MM.1S (cell line): Measurements from ENCODE around the gene FUT8.

Experiments
- DNase-seq: peaks from one replicate; pipeline ENCODE4 v3.0.0-alpha.2; 2015
- H2AFZ ChIP-seq: fragments of 300-600 bp; sonication (generic); 2 replicates; pipeline ENCODE4 v1.6.0; 2016; ENCODE audit warnings: antibody characterized with exemption, low read length
- H3F3A ChIP-seq: fragments of 300-600 bp; sonication (generic); 2 replicates; pipeline ENCODE4 v1.6.1; 2016; ENCODE audit warnings: mild to moderate bottlenecking, antibody characterized with exemption, low read length, moderate library complexity, mixed read lengths; ENCODE audit not compliant: insufficient read depth
- H3K27ac ChIP-seq: fragments of 300-600 bp; sonication (generic); 2 replicates; pipeline ENCODE4 v1.5.1; 2016; ENCODE audit warnings: mild to moderate bottlenecking, low read length
- H3K27me3 ChIP-seq: fragments of 300-600 bp; sonication (generic); replicated peaks from 2 replicates; pipeline ENCODE4 v1.6.0; 2016; ENCODE audit warnings: low read length; ENCODE audit not compliant: insufficient read depth
- H3K36me3 ChIP-seq: fragments of 300-600 bp; sonication (generic); replicated peaks from 2 replicates; pipeline ENCODE4 v1.6.1; 2016; ENCODE audit warnings: mild to moderate bottlenecking, low read length, mixed read lengths; ENCODE audit not compliant: insufficient read depth
- H3K4me1 ChIP-seq: fragments of 300-600 bp; sonication (generic); 2 replicates; pipeline ENCODE4 v1.6.1; 2016; ENCODE audit warnings: low read length, mixed read lengths
- H3K4me2 ChIP-seq: fragments of 300-600 bp; sonication (generic); 2 replicates; pipeline ENCODE4 v1.6.0; 2016; ENCODE audit warnings: low read depth, low read length
- H3K4me3 ChIP-seq: fragments of 300-600 bp; sonication (generic); 2 replicates; pipeline ENCODE4 v1.5.1; 2016; ENCODE audit warnings: low read length, mixed read lengths
- H3K79me2 ChIP-seq: fragments of 300-600 bp; sonication (generic); 2 replicates; pipeline ENCODE4 v1.6.1; 2016; ENCODE audit warnings: mixed run types, low read length, mixed read lengths
- H3K9ac ChIP-seq: fragments of 300-600 bp; sonication (generic); 2 replicates; pipeline ENCODE4 v1.6.1; 2016; ENCODE audit warnings: low read length, mixed read lengths
- H3K9me2 ChIP-seq: fragments of 300-600 bp; sonication (generic); replicated peaks from 2 replicates; pipeline ENCODE4 v1.6.1; 2016; ENCODE audit warnings: mild to moderate bottlenecking, low read length, mixed read lengths; ENCODE audit not compliant: insufficient read depth
- H3K9me3 ChIP-seq: fragments of 300-600 bp; sonication (generic); replicated peaks from 2 replicates; pipeline ENCODE4 v1.6.1; 2016; ENCODE audit warnings: mild to moderate bottlenecking, low read length, mixed read lengths; ENCODE audit not compliant: insufficient read depth
- H4K20me1 ChIP-seq: fragments of 300-600 bp; sonication (generic); 2 replicates; pipeline ENCODE4 v1.6.1; 2016; ENCODE audit warnings: mild to moderate bottlenecking, low read length, moderate library complexity, mixed read lengths; ENCODE audit not compliant: insufficient read depth
- EZH2 ChIP-seq: fragments of 300-600 bp; sonication (generic); optimal IDR thresholded peaks from 2 replicates; pipeline ENCODE3; 2017; ENCODE audit warnings: low read depth, mild to moderate bottlenecking, antibody characterized with exemption, low read length, mixed read lengths
- EZH2phosphoT487 ChIP-seq: fragments of 300-600 bp; sonication (generic); IDR thresholded peaks from 2 replicates; pipeline ENCODE4 v1.6.1; 2018; ENCODE audit warnings: antibody characterized with exemption, low read length
- TF ChIP-seq, protein P1 (sequence below): fragments of 300-600 bp; sonication (generic); IDR thresholded peaks from 2 replicates; pipeline ENCODE4 v1.5.1; 2016; ENCODE audit warnings: antibody characterized with exemption, low read length, mixed read lengths

The FUT8 gene

DNA sequence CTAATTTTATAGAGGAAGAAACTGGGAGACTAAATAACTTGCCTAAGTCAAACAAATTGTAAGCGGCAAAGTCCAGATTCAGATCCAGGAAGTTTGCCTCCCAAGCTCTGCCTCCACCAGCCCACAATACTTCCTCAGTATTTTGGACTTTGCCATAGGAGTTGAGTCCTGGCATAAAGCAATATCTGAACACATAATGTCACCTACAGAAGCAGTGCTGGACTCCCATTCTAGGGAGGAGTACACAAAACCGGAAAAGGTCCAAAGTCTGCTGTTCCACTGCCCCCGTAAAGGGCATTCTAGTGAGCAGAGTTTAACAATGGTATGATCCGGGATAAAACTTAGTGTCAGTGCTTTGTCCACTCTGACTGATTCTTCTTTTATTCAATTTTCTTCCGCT, 340.5 kb downstream of the FUT8 start:
- Histone ChIP-seq H3K27me3 (no peaks in the 10 kb centered on the region), H3K9me3 (no peaks in the 10 kb centered on the region), H3K36me3 (no peaks in the 10 kb centered on the region), H2AFZ (no peak overlapping the region), H3K4me1 (no peaks in the 10 kb centered on the region), H4K20me1 (no peaks in the 10 kb centered on the region), H3K4me3 (no peak overlapping the region), H3F3A (no peaks in the 10 kb centered on the region), H3K9me2 (no peaks in the 10 kb centered on the region), H3K4me2 (no peak overlapping the region), H3K9ac (no peak overlapping the region), H3K27ac (no peak overlapping the region), H3K79me2 (no peaks in the 10 kb centered on the region)
- TF ChIP-seq, protein P1, sequence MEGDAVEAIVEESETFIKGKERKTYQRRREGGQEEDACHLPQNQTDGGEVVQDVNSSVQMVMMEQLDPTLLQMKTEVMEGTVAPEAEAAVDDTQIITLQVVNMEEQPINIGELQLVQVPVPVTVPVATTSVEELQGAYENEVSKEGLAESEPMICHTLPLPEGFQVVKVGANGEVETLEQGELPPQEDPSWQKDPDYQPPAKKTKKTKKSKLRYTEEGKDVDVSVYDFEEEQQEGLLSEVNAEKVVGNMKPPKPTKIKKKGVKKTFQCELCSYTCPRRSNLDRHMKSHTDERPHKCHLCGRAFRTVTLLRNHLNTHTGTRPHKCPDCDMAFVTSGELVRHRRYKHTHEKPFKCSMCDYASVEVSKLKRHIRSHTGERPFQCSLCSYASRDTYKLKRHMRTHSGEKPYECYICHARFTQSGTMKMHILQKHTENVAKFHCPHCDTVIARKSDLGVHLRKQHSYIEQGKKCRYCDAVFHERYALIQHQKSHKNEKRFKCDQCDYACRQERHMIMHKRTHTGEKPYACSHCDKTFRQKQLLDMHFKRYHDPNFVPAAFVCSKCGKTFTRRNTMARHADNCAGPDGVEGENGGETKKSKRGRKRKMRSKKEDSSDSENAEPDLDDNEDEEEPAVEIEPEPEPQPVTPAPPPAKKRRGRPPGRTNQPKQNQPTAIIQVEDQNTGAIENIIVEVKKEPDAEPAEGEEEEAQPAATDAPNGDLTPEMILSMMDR, result no peak
- no peak for TF ChIP-seq EZH2
- TF ChIP-seq EZH2phosphoT487, result no peak
- no peak for DNase-seq

DNA sequence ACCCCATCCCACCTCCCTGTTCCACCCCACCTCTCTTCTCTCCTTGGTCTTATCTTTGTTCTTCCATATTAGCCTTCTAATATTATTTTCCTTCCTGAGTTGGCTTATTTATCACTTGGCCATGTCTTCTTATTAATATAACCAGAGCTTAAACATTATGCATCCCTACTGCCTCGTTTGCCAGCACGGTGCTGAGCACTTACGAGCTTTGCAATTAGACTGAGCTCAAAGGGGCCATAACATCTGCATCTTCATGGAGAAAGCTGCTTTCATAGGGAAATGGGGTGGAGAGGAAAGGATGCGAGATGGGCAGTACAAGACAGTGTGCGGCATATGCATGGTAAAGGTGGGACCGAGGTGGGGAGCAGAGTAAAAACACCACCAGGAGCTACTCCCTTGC, 342.8 kb downstream of the FUT8 start:
- Histone ChIP-seq H2AFZ (no peak overlapping the region), H3K4me2 (no peak overlapping the region), H3K79me2 (no peaks in the 10 kb centered on the region), H3K4me1 (no peaks in the 10 kb centered on the region), H3K27ac (no peak overlapping the region), H3K4me3 (no peak overlapping the region), H3K36me3 (no peaks in the 10 kb centered on the region), H4K20me1 (no peaks in the 10 kb centered on the region), H3F3A (no peaks in the 10 kb centered on the region), H3K9me3 (no peaks in the 10 kb centered on the region), H3K9me2 (no peaks in the 10 kb centered on the region), H3K9ac (no peak overlapping the region), H3K27me3 (no peaks in the 10 kb centered on the region)
- TF ChIP-seq, protein P1, result no peak
- TF ChIP-seq EZH2, result no peak
- TF ChIP-seq EZH2phosphoT487, result no peak
- DNase-seq, result no peak

DNA sequence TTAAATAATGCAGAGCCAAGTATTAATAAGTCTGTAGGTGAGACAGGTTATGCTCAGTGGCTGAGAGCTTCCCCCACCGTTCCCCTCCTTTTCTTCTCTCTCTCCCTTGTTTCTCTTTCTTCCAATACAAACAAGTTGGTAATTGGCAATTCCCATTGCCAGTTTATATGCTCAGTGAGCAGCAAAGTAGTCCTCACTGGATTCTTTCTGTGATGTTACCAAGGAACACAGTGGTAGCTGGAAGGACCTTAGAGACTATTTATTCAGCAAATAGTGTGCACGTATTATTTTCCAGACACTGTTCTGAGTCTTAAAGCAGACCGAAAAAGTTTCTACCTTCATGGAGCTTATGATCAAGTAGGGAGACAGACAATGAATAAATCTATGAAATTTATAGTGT, 344.4 kb downstream of the FUT8 start:
- TF ChIP-seq, protein P1, result no peak
- TF ChIP-seq EZH2phosphoT487, result no peak
- no peak for TF ChIP-seq EZH2
- Histone ChIP-seq H3K4me1 (no peaks in the 10 kb centered on the region), H3K9me2 (no peaks in the 10 kb centered on the region), H4K20me1 (no peaks in the 10 kb centered on the region), H3K27me3 (no peaks in the 10 kb centered on the region), H3K9ac (no peak overlapping the region), H3F3A (no peaks in the 10 kb centered on the region), H3K9me3 (no peaks in the 10 kb centered on the region), H3K4me3 (no peak overlapping the region), H3K27ac (no peak overlapping the region), H3K79me2 (no peaks in the 10 kb centered on the region), H3K36me3 (no peaks in the 10 kb centered on the region), H3K4me2 (no peak overlapping the region), H2AFZ (no peak overlapping the region)
- no peak for DNase-seq

DNA sequence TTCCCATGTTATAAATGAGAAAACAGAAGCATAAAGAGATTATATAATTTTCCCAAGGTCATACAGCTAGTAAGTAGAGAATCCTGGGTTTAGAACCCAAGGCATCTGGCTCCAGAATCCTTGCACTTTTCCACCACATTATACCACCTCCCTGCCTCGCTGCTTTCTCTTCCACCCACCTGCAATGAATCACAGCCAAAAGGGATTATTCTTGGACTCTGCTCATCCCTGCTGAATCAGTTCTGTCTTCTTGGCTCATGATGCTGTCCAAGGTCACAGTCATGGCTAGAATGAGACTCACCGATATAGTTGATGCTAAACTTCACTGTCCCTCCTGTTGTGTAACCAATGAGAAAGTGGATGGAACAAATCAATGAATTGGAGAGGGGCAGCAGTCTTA, 356.6 kb downstream of the FUT8 start:
- no peak overlapping the region for H3K9ac ChIP-seq

More for the DNA sequence above, 356.6 kb downstream of the FUT8 start:
- Histone ChIP-seq H3K4me3 (no peak overlapping the region), H3K36me3 (no peaks in the 10 kb centered on the region), H3K9me2 (no peaks in the 10 kb centered on the region), H2AFZ (no peak overlapping the region), H3K27me3 (no peaks in the 10 kb centered on the region), H3K4me2 (no peak overlapping the region), H3F3A (no peaks in the 10 kb centered on the region), H3K27ac (no peak overlapping the region), H4K20me1 (no peaks in the 10 kb centered on the region), H3K9me3 (no peaks in the 10 kb centered on the region), H3K79me2 (no peaks in the 10 kb centered on the region), H3K4me1 (no peaks in the 10 kb centered on the region)
- DNase-seq, result no peak
- TF ChIP-seq, protein P1, result no peak
- no peak for TF ChIP-seq EZH2phosphoT487
- no peak for TF ChIP-seq EZH2
